C4-2B (cell line): ENCODE data around the gene TMTC1.

ENCODE experiments used
- H3K27ac ChIP-seq: fragments of 450-650 bp; 2 replicates; pipeline ENCODE4 v1.5.1; 2017
- ZFX ChIP-seq: fragments of 450-650 bp; IDR thresholded peaks from 2 replicates; pipeline ENCODE4 v1.6.1; 2017
- TF ChIP-seq, protein P1 (sequence below): fragments of 450-650 bp; conservative IDR thresholded peaks from 2 replicates; pipeline ENCODE4 v1.5.1; 2017; ENCODE audit warnings: mild to moderate bottlenecking

The TMTC1 gene

DNA sequence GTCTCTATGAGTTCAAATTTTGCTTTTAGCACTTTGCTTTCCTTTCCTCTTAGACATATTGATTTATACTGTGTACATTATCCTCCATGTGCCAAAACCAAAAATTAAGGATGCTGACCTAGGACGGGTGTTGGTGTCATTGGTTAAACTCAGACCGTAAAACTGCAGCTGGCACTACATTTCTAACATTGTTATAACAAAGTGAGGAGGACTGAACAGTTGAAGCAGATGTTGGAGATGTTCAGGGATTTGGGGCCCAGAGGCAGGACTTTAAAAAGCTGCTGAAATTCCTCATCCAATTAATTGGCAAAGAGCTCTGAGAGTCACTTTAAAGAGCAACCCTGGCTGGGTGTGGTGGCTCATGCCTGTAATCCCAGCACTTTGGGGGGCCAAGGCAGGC is 72.4 kb downstream of the TMTC1 start:
- no peak for TF ChIP-seq ZFX
- TF ChIP-seq, protein P1, sequence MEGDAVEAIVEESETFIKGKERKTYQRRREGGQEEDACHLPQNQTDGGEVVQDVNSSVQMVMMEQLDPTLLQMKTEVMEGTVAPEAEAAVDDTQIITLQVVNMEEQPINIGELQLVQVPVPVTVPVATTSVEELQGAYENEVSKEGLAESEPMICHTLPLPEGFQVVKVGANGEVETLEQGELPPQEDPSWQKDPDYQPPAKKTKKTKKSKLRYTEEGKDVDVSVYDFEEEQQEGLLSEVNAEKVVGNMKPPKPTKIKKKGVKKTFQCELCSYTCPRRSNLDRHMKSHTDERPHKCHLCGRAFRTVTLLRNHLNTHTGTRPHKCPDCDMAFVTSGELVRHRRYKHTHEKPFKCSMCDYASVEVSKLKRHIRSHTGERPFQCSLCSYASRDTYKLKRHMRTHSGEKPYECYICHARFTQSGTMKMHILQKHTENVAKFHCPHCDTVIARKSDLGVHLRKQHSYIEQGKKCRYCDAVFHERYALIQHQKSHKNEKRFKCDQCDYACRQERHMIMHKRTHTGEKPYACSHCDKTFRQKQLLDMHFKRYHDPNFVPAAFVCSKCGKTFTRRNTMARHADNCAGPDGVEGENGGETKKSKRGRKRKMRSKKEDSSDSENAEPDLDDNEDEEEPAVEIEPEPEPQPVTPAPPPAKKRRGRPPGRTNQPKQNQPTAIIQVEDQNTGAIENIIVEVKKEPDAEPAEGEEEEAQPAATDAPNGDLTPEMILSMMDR = no peak
- no peak overlapping the region for H3K27ac ChIP-seq

DNA sequence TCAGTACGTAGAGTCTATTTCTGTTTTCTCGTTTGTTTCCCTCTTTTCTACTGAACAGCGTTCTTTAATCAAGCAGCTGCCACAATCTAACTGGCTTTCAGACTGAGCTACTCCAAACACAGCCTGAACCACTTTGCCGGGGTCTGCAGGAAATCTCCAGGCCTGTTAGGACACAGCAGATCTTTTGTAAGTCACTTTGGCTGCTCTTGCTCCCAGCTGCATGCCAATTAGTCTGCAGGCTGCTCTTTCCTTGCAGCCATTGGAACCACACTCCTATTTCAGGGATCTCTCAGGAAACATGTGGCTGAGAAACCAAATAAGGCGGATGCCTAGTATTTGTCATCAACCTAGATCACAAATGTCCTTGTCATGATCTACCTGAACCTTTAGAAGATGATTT is 73.6 kb downstream of the TMTC1 start:
- no peak overlapping the region for H3K27ac ChIP-seq
- TF ChIP-seq ZFX = no peak

DNA sequence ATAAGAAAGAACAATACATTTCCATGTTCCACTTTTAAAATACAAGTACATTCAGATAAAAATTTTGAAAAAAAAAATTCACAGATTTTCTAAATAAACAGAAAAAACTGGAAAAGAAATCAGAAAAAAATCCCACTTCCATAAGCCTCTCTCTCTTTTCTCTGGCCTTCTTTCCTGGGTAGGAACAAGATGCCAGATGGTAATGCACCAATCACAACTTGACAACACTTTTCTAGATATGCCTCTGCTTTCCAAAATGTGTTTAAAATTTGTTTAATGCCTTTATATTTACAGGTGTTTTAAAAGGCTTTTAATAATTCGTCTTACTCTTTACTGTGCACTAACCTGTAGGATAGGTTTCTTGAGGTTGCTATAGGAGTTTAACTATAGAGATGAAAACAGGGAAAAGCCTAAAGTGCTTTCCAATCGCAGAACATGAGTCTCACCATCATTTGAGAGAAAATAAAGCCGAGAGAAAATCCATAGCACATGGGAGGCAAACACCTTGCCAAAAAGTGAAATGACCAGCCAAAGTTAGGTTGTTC is 74.2 kb downstream of the TMTC1 start:
- no peak for TF ChIP-seq ZFX
- TF ChIP-seq, protein P1 = no peak
- H3K27ac ChIP-seq = no peak overlapping the region

DNA sequence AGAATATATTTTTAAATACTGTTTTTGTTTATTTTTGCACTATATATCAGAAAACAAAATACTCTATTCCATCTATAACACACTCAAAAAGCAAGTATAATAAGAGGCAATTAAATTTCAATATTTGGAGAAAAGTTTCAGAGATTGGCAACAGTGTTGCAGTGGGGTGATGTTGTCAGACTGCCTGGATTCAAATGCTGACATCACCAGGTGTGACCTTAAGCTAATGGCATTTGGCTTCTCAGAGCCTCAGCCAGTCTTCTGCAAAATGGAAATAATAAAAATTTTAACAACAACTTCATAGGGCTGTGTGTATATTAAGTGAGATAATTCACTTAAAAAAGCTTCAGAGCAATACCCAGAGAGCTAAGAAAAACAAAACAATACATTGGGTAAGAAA is 74.7 kb downstream of the TMTC1 start:
- TF ChIP-seq ZFX = no peak
- TF ChIP-seq, protein P1 = no peak
- no peak overlapping the region for H3K27ac ChIP-seq

DNA sequence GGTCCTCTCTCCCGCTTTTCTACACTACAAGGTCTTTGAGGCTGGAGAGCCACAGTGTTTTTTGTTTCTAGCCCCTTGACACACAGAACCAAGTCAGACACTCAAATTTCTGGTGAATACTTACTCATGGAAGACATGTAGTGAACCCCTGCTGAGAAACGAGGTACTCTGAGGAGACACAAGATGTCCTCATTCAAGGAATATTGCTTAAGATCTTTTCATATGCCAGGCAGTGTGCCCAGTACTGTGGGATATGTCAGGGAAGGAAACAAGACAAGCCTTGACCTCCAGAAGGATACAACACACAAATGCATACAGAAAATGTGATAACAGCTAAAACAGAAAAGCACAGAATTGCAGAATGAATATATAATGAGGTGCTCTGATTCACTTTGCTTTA is 75.9 kb downstream of the TMTC1 start:
- no peak overlapping the region for H3K27ac ChIP-seq
- no peak for TF ChIP-seq ZFX
- TF ChIP-seq, protein P1 = no peak

DNA sequence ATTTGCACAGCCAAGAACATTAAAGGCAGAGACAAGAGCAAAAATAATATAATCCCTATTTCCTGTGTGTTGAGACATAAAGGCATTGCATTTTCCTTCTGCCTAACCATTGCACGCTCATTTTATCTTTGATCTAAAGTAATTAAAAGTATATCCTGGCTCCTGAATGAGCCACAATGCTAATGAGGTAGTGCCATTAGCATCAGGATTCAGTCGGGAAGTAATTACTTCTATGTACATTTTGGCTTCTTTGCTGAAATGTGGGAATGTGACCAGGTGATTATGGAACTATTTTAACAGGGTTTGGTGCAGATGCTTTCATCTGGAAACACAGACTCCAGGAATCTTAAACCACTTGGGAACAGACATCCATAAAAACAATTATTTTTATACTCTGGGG is 77.4 kb downstream of the TMTC1 start:
- no peak overlapping the region for H3K27ac ChIP-seq
- TF ChIP-seq, protein P1 = no peak
- no peak for TF ChIP-seq ZFX

DNA sequence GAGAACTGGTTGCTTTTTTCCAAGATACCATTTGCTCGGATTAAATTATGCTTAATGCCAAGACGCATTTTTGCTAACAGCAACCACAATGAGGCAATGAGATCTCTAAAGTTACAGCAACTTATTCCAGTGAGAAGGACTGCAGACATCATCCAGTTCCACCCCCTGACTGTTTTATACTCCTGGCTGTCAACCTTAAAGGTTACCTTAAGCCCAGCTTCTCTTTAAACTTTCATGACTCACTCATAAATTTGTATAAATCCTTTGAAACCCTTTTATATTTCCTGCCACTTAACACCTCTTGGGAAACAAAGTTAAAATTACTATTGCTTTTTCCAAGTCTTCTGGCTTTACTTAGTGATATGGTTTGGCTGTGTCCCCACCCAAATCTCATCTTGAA is 80.2 kb downstream of the TMTC1 start:
- H3K27ac ChIP-seq = no peak overlapping the region
- TF ChIP-seq ZFX = no peak
- TF ChIP-seq, protein P1 = no peak

DNA sequence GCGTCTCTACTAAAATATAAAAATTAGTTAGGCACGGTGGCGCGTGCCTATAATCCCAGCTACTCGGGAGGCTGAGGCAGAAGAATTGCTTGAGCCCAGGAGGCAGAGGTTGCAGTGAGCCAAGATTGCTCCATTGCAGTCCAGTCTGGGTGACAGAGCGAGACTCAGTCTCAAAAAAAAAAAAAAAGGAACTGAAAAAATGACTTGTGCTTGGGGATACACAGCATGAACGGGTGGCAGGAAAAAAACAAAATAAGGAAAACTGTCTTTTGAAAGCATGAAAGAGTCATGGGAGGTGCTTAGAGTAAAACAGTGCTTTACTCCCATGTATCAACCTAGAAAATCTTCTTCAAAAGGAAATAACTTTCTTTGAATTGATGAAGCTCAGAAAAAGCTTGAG is 80.8 kb downstream of the TMTC1 start:
- H3K27ac ChIP-seq = no peak overlapping the region
- no peak for TF ChIP-seq ZFX
- TF ChIP-seq, protein P1 = no peak
